ENCODE results near the gene TAF1.
"Not testable (repeated sequence)": the region's sequence is repeated elsewhere in the genome, so short reads cannot be mapped to it uniquely, and the experiment has no call there.

DNA sequence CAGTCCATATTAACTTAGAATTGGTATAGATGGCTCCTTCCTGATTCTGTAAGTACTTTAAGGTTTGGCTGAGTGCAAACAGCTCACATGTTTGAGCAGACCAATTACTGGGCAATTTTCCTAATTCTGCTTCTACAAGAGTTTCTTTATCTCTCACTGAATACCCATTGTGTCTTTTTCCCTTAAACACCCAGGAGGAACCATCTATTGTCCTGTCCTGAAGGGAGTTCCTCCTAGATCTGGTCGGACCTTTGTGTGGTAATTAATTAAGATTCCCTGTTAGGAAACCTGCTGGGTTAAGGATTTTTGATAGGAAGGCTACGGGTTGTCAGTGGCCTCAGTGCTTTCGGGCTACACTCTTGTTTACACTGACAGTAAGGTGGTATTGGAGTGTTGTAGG is 129.8 kb downstream of the TAF1 start:
- TF ChIP-seq, protein P1, sequence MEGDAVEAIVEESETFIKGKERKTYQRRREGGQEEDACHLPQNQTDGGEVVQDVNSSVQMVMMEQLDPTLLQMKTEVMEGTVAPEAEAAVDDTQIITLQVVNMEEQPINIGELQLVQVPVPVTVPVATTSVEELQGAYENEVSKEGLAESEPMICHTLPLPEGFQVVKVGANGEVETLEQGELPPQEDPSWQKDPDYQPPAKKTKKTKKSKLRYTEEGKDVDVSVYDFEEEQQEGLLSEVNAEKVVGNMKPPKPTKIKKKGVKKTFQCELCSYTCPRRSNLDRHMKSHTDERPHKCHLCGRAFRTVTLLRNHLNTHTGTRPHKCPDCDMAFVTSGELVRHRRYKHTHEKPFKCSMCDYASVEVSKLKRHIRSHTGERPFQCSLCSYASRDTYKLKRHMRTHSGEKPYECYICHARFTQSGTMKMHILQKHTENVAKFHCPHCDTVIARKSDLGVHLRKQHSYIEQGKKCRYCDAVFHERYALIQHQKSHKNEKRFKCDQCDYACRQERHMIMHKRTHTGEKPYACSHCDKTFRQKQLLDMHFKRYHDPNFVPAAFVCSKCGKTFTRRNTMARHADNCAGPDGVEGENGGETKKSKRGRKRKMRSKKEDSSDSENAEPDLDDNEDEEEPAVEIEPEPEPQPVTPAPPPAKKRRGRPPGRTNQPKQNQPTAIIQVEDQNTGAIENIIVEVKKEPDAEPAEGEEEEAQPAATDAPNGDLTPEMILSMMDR (IDR thresholded peaks at IDR 0.05), result not testable (repeated sequence)
- TF ChIP-seq POLR2AphosphoS5, POLR2A (IDR thresholded peaks at IDR 0.05): not testable (repeated sequence)

All from prostate gland (tissue), 2 donors.